Coronary artery (tissue), 2 donors: ENCODE data around the gene MAST4.
"Not testable (repeated sequence)": the region's sequence is repeated elsewhere in the genome, so short reads cannot be mapped to it uniquely, and the experiment has no call there.

ENCODE experiments used
- DNase-seq: peaks from one replicate; pipeline ENCODE4 v3.0.0-alpha.2; 2017; ENCODE audit warnings: low spot score
- H3K27ac ChIP-seq, 2 donors: fragments of 200-600 bp; sonication (generic); one replicate each; pipeline ENCODE4 v1.5.1; 2016 to 2019
- H3K4me3 ChIP-seq: fragments of 200-600 bp; sonication (generic); 2 replicates; pipeline ENCODE4 v1.5.1; 2016; ENCODE audit warnings: mild to moderate bottlenecking, moderate library complexity
- CTCF ChIP-seq: fragments of 200-600 bp; sonication (generic); IDR thresholded peaks from one replicate; pipeline ENCODE4 v1.5.1; 2019; ENCODE audit warnings: antibody characterized with exemption

MAST4 gene

GRCh38 chr5:67168069-67168468 lies 571.9 kb downstream of the MAST4 start:
- no peak for DNase-seq
- TF ChIP-seq CTCF, result no peak
- Histone ChIP-seq H3K4me3 (no peak overlapping the region), H3K27ac (no peak overlapping the region)

GRCh38 chr5:67170767-67171166 lies 574.6 kb downstream of the MAST4 start:
- H3K27ac ChIP-seq, result no peak overlapping the region
- no peak overlapping the region for H3K4me3 ChIP-seq
- no peak for TF ChIP-seq CTCF
- DNase-seq, result no peak

- not testable (repeated sequence) for DNase-seq, H3K27ac ChIP-seq, H3K4me3 ChIP-seq
Measured at GRCh38 chr5:67173351-67173750, 577.2 kb downstream of the MAST4 start.

GRCh38 chr5:67173959-67174358 lies 577.8 kb downstream of the MAST4 start:
- H3K27ac ChIP-seq, result no peak overlapping the region
- DNase-seq, result no peak
- H3K4me3 ChIP-seq, result no peak overlapping the region
- TF ChIP-seq CTCF, result no peak

GRCh38 chr5:67176936-67177335 lies 580.7 kb downstream of the MAST4 start:
- no peak for TF ChIP-seq CTCF
- no peak overlapping the region for H3K4me3 ChIP-seq
- H3K27ac ChIP-seq, result no peak overlapping the region
- DNase-seq, result no peak

GRCh38 chr5:67178085-67178484 lies 581.9 kb downstream of the MAST4 start:
- no peak for DNase-seq
- no peak overlapping the region for H3K4me3 ChIP-seq
- no peak overlapping the region for H3K27ac ChIP-seq
- TF ChIP-seq CTCF, result no peak

GRCh38 chr5:67178966-67179365 lies 582.8 kb downstream of the MAST4 start:
- TF ChIP-seq CTCF, result no peak
- Histone ChIP-seq H3K27ac (no peak overlapping the region), H3K4me3 (no peak overlapping the region)
- no peak for DNase-seq
